Activated CD4-positive, alpha-beta T cell treated with anti-CD3 and anti-CD28 coated beads, Interleukin-2, amount 50 U/mL, for 48 hours (primary cell): ENCODE measurements around the gene CNDP2.
A peak's percentile ranks its signal among the peaks of the same experiment; 100 is the strongest.
"Not testable (repeated sequence)": the region's sequence is repeated elsewhere in the genome, so short reads cannot be mapped to it uniquely, and the experiment has no call there.

Experiments
- DNase-seq, 2 experiments: peaks; one replicate each; pipeline ENCODE4 v3.0.0-alpha.2; 2020

Gene CNDP2

DNA sequence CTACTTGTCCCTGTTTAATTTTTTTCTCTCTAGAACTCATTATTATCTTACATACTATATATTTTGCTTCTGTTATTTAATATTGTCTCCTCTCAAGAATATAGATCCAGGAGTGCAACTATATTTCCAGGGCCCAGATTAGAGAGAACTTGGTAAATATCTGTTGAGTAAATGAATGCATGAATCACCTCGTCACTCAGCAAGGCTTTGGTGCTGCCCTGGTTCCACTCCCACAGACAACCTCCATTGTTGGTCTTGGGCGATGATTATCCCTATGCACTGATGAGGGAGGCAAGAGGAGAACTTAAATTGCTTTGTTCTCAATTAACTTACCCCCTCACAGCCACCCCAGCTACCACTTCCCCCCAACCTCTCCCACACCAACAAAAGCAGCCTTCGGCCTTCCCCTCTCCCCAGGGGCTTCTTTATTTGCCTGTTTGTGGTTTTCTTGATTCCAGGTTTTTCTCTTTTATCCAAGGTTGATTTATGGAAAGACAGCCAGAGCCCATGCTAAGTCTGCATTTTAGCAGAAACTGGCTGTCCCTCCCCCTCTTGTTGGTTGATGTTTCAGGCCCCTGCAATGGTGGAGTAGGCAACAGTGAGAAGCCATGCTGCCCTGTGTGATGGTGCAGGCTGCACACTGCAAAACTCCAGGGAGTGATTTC, 22.1 kb upstream of the CNDP2 start:
- DNase-seq = no peak

DNA sequence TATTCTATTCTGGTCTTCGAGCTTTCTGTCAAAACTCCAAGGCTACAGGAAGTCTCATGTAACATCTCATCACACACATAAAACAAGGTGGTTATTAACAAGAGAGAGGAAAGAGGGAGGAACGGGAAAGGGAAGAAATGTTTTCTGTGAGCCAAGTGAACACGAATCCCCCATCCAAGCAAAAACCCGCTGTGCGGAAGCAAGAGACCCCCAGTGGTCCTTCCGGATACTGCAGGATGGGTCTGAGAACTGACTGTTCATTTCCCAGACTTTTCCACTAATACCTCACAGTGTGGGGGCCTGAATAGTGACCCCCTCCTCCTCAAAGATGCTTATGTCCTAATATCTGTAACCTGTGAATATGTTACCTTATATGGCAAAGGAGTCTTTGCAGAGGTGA, 20.0 kb upstream of the CNDP2 start:
- peak in 1 of 2 experiments; percentile 4 for DNase-seq

DNA sequence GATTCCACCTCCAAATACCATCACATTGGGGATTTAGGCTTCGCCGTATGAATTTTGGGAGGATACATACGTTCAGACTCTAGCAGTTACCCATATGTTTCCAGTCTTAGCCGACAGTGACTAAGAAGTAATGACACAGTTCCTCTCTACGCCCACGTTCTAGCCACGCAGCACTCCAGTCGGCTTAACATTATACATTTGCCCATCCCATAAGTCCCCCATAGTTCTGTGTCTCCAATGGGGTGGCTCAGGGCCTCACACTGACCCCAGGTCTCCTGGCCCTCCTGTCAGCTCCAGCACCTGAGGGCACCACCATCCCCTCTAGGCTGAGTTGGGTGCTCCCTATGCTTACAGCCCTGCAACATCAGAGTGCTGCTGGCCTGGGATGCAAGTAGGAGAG, 18.4 kb upstream of the CNDP2 start:
- DNase-seq = no peak

DNA sequence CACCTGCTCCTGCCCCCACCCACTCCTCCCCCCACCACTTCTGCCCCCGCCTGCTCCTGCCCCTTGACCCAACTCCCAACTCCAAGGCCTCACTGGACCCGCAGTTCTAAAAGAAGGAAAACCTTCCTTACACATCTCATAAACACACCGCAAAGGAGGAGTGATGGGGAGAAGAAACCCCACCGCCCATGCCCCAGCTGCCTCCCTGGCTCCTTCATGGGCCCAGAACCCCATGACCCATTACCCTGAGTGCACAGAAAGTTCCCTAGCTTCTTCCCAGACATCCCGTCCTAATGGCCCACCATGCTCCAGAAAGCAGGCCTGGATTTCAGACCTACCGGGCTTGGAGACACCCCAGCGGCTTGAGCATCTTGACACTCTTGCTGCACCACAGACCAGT, 17.8 kb upstream of the CNDP2 start:
- DNase-seq = no peak

DNA sequence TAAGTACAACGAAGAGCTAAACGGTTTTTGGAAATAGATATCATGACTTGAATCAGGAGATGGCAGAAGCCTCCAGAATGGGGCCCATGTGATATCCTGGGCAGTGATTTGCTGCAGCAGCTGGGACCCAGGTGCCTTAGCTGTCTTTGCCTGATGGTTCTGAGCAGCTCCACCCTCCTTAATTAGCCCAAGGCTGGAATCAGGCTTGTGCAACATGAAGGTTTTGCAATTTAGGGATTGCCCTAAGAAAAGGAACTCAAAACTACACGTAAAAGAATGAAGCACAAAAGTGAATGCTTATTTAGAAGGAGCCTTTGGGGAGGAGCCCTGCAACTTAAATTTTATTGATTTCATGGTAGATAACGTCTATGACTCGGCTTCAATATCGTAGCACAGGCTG, 17.3 kb upstream of the CNDP2 start:
- no peak for DNase-seq

DNA sequence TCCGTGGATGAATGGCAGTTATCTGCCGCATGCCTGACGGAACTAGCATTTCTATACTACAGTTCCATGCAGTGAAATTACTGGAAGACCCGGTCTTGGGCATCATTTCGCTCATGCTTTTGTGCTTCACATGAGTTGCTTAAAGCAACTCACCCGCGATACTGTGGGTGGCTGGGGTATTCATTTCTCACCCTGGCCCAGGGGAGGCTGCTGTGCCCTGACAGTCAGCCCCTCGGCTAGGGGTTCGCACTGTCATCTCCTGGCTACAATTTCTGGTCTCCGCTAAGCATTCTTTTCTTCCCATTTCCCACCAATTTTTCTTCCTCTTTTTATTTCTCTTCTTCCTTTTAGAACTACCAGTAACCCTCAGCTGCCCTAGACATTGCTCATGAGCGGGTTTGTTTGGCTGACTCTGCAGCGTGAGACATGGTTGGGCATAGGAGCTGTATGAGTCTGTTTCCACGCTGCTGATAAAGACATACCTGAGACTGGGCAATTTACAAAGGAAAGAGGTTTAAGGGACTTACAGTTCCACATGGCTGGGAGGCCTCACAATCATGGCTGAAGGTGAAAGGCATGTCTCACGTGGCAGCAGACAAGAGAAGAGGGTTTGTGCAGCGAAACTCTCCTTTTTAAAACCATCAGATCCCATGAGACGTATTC, 16.5 kb upstream of the CNDP2 start:
- DNase-seq = no peak

DNA sequence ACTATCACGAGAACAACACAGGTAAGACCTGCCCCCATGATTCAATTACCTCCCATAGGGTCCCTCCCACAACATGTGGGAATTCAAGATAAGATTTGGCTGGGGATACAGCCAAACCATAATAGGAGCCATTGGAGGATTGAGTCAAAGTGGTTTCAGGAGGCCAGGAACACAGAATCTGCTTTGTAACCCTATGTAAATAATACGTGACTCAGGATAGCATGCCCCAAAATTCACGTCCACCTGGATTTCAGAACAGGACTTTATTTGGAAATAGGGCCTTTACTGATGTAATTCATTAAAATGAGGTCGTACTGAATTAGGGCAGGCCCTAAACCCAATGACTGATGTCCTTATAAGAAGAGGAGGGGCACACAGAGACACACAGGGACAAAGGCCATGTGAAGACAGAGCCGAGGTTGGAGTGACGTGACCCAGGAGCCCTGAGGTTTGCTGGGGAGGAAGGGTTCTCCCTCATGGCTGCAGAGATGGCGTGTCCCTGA, 16.0 kb upstream of the CNDP2 start:
- no peak for DNase-seq

DNA sequence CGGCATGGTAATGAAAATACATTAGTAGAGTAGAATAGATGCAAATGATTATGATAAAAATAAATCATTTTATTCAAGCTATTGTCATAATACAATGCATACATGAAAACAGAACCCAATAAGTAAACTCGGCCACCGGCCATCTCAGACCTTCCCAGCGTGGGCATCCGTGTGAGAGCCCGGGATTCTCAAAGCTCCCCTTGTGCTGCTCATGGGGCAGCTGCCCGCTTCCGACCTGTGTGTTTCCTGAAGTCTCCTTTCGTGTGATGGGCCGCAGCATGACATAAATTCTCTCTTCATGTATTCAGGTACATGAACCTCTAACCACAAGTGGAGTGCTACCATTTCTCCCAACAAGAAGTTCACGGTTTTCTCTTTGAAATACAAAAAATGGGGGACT, 13.5 kb upstream of the CNDP2 start:
- no peak for DNase-seq

DNA sequence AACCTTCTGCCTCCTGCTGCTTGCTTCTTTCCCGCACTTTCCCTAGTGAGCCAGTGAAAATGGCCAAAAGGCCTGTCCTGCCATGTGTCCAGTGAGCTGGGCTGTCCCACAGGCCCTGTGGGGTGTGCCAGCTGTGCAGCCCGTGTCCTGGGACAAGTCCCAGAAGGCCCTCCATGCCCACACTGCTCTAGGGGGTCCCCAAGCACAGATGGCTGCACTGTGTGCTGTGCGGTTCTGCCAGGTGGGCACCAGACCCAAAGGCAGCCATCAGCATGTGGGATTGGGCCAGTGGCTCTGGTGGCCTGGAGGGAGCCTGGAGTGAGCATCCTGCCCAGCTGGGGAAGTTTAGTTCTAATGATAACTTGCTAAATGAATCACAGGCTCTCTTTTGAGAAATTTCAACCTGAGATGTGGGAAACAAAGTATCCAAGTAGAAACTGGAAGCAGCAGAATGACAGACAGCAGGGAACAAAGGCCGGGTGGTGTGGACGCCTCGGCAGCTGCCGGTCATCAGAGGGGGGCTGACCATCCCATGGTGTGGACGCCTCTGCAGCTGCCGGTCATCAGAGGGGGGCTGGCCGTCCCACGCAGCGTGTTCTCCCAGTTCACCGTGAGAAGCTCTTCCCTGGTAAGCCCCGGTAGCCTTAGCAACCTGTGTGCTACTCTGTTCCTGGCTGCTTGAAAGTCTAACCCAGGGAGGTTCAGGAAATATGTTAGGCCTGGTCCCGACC, 9.9 kb upstream of the CNDP2 start:
- no peak for DNase-seq

DNA sequence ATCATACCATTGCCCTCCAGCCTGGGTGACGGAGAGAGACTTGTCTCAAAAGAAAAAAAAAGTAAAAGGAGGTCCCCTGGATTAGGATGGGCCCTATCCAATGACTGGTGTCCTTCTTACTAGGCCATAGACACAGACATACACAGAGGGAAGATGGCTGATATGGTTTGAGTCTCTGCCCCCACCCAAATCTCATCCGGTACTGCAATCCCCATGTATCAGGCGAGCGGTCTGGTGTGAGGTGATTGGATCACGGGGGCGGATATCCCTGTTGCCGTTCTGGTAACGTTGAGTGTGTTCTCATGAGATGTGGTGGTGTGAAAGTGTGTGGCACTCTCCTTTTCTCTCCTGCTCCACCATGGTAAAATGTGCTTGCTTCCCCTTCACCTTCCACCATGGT, 7.8 kb upstream of the CNDP2 start:
- DNase-seq = no peak

DNA sequence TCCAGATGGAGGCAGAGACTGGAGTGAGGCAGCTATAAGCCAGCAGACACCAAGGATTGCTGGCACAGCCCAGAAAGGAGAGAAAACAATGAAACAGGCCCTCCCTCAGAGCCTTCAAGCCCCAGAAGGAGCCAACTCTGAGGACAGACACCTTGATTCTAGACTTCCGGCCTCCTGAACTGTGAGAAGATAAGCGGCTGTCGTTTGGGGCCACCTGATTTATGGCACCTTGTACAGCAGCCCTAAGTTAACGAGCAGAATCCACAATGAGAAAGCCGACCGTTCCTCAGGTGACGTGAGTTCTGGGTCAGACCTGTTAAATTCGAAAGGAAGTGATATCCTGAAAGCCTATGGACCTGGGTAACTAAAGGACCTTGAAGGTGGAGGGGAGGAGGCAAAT, 7.3 kb upstream of the CNDP2 start:
- DNase-seq = no peak

DNA sequence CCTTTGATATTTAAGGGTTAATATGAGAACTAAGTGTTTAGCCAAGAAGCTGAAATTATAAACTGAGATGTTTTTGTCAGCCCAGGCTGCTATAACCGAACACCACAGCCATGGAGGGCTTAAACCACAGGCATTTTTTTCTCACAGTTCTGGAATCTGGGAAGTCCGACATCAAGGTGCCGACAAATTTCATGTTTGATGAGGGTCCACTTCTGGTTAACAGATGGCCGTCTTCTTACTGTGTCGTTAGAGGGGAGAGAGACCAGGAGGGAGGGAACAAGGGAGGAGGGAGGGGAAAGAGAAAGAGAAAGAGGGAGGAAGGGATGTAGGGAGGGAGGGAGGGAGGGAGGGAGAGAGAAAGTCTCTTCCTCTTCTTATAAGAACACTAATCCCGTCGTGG, 6.5 kb upstream of the CNDP2 start:
- DNase-seq = no peak

DNA sequence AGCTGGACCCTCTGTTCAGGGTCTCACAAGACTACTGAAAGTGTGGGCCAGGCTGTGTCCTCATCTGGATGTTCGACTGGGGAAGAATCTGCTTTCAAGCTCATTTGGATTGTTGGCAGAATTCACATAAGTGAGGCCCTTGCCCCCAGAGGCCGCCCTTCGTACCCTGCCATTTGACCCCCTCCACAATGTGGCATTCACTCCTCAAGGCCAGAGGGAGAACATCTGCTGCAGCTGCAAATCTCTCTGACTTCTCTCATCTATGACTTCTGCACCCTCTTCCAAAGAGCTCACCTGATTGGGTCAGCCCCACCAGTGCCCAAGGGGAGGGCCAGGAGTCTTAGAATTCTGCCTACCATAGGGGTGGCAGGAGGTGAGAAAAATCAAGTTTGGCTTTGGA, 3.9 kb upstream of the CNDP2 start:
- no peak for DNase-seq

DNA sequence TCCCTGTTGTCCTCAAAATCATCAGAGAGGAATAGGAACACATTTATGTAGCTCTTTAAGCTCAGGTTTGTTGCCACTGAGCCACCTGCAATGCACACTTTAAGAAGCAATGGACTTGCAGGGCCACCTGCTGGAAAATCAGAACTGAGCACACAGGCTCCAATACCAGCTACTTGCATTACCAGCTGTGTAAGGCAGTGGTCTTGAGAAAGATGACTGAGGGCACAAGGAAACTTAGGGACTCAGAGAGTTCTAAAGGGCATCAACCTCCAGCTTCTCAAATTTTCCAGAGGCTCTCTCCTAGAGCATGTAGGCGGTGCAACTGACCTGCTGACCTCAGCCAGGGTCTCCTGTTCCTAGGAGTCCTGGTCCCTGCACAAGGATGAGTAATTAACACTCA, 2.5 kb upstream of the CNDP2 start:
- peak in 1 of 2 experiments; percentile 49 for DNase-seq

DNA sequence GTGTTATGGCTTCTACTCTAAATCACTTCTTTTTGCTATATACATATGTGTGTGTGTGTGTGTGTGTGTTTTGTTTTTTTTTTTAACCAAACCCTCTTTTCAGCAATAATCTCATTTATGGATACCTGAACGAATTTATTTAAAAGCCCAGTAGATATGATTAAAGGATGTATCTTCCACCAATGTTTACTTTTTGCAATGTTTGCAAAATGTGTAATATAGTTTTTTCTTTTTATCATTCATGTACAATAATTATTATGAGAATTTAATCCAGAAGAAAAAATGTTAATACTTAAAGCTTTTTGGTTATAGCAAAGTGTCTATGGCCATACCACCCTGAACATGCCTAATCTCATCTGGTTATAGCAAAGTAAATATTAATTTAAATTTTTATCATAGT, 1.6 kb upstream of the CNDP2 start:
- no peak for DNase-seq

DNA sequence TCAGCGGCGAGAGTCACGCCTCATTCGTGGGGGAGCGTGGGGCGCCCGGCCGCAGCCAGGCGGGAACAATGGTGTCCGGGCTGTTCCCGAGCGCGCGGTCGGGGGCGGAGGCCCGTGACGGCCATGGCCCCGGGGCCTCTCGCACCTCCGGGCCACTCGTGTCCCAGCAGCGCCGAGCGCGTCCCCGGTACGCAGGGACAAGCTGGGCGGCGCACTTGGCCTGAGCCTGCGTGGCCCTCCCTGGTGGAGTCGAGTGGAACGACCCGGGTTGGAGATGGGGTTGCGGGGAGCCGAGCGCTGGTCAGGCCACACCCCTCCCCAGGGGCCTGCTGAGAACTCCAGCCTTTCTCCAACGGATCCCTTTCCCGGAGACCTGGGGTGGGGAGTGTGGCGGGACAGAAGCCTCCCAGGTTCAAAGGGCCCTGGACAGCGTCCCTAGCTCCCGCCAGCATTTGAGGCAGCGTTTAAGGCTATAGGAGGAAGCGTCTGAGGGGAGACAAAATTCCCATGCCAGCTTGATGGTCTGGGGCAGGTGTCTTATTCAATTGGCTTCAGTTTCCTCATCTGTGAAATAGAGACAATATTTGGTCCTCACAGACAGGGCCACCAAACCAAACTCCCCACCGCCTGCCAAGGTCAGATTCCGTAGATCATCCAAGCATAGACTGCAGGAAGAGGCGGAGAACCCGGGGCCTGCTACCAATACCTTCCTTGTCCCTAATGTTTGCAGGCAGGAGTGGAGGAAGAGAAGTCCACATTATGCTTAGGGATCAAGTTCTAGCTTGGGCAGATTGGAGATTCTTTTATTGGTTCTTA, 553 bp downstream of the CNDP2 start:
- DNase-seq = peak; percentile 43 to 62

DNA sequence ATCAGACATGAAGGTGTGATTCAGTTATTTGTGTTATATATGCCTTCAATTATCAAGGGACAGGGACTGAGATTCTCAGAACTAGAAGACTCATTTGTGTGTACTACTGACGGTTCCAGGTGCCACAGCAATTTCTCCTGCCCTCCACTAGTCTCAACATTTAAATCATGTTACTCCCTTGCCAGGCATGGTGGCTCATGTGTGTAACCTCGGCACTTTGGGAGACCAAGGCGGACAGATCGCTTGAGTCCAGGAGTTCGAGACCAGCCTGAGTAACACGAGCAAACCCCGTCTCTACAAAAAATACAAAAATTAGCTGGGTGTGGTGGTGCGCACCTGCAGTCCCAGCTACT, 1.1 kb downstream of the CNDP2 start:
- DNase-seq = peak in 1 of 2 experiments; percentile 8

DNA sequence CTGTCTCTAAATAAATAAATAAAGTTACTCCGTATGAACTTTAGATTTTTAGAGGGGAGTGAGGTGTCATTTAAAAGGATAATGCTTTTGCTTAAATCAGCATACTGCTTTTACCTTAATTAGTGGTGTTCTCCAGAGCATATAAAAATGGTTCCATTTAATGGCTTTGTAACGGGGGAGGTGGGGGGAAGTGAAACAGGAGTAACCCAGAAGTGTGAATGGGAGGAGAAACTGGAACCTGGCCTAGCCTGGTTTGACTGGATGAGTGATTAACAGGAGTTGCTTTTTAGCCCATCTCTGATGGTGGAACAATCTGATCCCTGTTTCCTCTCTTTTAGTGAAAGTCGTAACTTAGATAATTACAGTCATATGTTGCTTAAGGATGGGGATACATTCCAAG, 1.6 kb downstream of the CNDP2 start:
- DNase-seq = no peak

DNA sequence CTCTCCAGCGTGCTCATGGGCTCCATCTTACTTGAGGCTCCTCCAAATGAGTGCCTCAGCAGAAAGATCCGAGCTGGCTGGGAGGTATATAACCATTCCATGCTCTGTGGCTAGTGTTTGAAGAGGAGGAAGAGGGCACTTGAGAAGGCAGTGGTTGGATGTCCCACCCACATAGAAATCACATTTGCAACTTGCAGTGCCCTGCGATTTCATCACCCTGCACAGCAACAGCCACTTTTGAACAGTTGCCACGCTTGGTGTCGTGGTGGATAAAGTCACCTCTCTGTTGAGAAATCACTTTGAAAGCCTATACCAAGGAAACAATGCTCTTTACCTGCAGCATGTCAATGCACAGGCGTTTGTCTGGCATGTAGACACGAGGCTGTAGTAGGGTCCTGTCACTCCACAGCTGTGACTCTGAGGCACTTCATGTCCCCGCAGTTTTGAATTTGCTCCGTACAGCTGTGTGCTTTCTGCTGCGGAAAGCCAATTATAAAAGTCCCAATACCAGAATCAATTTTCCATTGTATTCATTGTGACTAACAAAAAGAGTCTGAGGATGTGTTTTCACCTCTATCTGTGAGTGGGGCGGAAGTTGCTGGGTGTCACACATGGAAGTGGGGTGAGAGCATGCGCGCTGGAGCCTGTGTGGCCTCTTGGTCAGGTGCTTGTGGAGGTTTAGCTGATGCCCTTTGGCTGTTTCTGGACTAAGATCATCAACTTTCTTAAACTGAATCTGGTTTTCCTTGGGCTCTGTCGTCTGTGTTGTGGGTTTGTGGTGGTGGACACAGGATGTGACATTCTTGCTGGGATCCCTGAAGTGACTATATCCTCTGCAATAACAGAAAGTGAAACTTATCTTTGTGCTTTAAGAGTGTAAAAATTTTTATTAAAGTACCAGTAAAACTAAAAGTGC, 2.8 kb downstream of the CNDP2 start:
- peak; percentile 82 to 88 for DNase-seq

DNA sequence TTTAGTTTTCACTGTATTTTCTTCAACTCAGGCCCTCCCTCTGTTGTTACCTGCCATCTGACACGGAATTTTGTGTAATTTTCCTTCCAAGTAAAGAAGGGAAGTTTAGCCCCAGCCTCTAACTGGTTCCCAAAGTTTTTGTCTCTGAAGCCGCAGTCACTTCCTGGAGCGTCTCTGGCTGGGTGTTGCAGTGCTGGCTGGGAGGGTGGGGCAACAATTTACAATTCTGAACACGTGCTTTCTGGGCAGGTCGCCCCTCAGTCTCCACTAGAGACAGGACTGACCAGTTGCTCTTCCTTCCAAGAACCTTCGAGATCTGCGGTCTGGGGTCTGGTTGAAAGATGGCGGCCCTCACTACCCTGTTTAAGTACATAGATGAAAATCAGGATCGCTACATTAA, 3.5 kb downstream of the CNDP2 start:
- DNase-seq = peak; percentile 45 to 56

DNA sequence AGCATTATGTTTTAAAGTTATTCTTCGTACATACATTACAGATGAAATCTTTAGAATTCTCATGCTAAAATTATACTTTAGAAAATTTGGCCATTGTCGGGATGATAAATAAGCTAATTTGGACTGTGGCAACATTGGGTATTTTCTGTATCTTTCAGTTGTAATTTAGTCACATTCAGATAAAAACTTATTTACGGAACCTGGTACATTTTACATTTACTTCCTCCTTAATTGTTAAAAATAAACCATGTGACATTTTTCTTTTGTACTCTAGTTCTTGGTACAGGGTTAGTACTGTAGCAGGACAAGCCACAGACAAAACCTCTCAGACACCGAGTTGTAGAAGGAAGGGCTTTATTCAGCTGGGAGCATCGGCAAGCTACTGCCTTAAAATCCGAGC, 4.2 kb downstream of the CNDP2 start:
- no peak for DNase-seq

DNA sequence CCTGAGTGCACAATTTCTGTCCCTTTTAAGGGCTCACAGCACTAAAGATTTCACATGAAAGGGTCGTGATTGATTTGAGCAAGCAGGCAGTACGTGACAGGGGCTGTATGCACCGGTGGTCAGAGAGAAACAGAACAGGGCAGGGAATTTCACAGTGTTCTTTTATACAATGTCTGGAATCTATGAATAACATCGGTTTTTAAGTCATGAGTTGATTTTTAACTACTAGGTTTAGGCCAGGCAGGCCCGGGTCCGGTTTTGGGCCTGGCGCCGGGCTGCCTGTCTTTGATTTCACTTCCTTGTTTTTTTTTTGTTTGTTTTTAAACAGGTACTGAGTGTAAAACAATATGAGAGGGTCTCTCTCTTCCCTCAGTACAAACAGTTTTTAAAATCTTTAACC, 4.6 kb downstream of the CNDP2 start:
- not testable (repeated sequence) for DNase-seq
